Neural progenitor cell (in vitro differentiated cells): ENCODE data around the gene AP3S2. TPM values are rescaled to one million over a fixed set of nuclear protein-coding genes. Genes with fewer than 3 reads are reported as not detected.
"Not testable (repeated sequence)": the region's sequence is repeated elsewhere in the genome, so short reads cannot be mapped to it uniquely, and the experiment has no call there.

Experiments used
- DNase-seq: peaks from one replicate; pipeline ENCODE4 v3.0.0-alpha.2; 2016; ENCODE audit warnings: low spot score
- H2AFZ ChIP-seq: fragments of 200-600 bp; sonication (generic); replicated peaks from 2 replicates; pipeline ENCODE4 v1.6.1; 2016; ENCODE audit warnings: antibody characterized with exemption
- H3F3A ChIP-seq: fragments of 200-600 bp; sonication (generic); 2 replicates; pipeline ENCODE4 v1.6.1; 2016; ENCODE audit warnings: antibody characterized with exemption, low read depth
- H3K27ac ChIP-seq: fragments of 200-600 bp; sonication (generic); 2 replicates; pipeline ENCODE4 v1.5.1; 2016; ENCODE audit warnings: mild to moderate bottlenecking
- H3K27me3 ChIP-seq: fragments of 200-600 bp; sonication (generic); 2 replicates; pipeline ENCODE4 v1.6.1; 2016; ENCODE audit warnings: mild to moderate bottlenecking, moderate library complexity
- H3K36me3 ChIP-seq: fragments of 200-600 bp; sonication (generic); 2 replicates; pipeline ENCODE4 v1.5.1; 2016
- H3K4me1 ChIP-seq: fragments of 200-600 bp; sonication (generic); 2 replicates; pipeline ENCODE4 v1.6.1; 2016; ENCODE audit warnings: mixed run types
- H3K4me2 ChIP-seq: fragments of 200-600 bp; sonication (generic); 2 replicates; pipeline ENCODE4 v1.6.1; 2016
- H3K4me3 ChIP-seq: fragments of 200-600 bp; sonication (generic); 2 replicates; pipeline ENCODE4 v1.5.1; 2016
- H3K79me2 ChIP-seq: fragments of 200-600 bp; sonication (generic); 2 replicates; pipeline ENCODE4 v1.6.1; 2016; ENCODE audit warnings: low read depth
- H3K9ac ChIP-seq: fragments of 200-600 bp; sonication (generic); 2 replicates; pipeline ENCODE4 v1.6.1; 2016
- H3K9me3 ChIP-seq: fragments of 200-600 bp; sonication (generic); 2 replicates; pipeline ENCODE4 v1.5.1; 2016; ENCODE audit warnings: low read depth
- H4K20me1 ChIP-seq: fragments of 200-600 bp; sonication (generic); 2 replicates; pipeline ENCODE4 v1.6.1; 2016; ENCODE audit warnings: low read depth
- H3K27ac Mint-ChIP-seq: 3 replicates; pipeline ENCODE4 v1.8.0; 2021; ENCODE audit warnings: mixed read lengths
- H3K27me3 Mint-ChIP-seq: 2 replicates; pipeline ENCODE4 v1.8.0; 2022; ENCODE audit warnings: low read depth, mild to moderate bottlenecking, inconsistent platforms, moderate library complexity, mixed read lengths; ENCODE audit not compliant: insufficient read depth
- H3K36me3 Mint-ChIP-seq: 3 replicates; pipeline ENCODE4 v1.8.0; 2021; ENCODE audit warnings: mixed read lengths
- H3K4me1 Mint-ChIP-seq: 3 replicates; pipeline ENCODE4 v1.8.0; 2021; ENCODE audit warnings: mixed read lengths
- H3K4me3 Mint-ChIP-seq: 3 replicates; pipeline ENCODE4 v1.8.0; 2021; ENCODE audit warnings: mild to moderate bottlenecking, moderate library complexity, mixed read lengths
- H3K9me3 Mint-ChIP-seq: 3 replicates; pipeline ENCODE4 v1.8.0; 2020; ENCODE audit warnings: mixed read lengths
- CTCF ChIP-seq: fragments of 200-600 bp; sonication (generic); IDR thresholded peaks from 2 replicates; pipeline ENCODE4 v1.5.1; 2017; ENCODE audit warnings: antibody characterized with exemption, mild to moderate bottlenecking
- EZH2 ChIP-seq: fragments of 200-600 bp; sonication (generic); IDR thresholded peaks from 2 replicates; pipeline ENCODE4 v1.6.1; 2017; ENCODE audit warnings: antibody characterized with exemption, mild to moderate bottlenecking, moderate library complexity
- EZH2phosphoT487 ChIP-seq: fragments of 200-600 bp; sonication (generic); IDR thresholded peaks from 2 replicates; pipeline ENCODE4 v1.6.1; 2017; ENCODE audit warnings: antibody characterized with exemption
- total RNA-seq: library from RNA; depleted of rRNA; stranded (reverse); fragments of >200 nt; gene quantifications from 2 replicates; pipeline ENCODE4 v1.2.3, GENCODE V29; 2015; ENCODE audit warnings: low replicate concordance

Gene AP3S2
- total RNA-seq, 1 donor from 2014 or later = 75.3 TPM

- no peaks in the 10 kb centered on the region for H3K36me3 Mint-ChIP-seq
- H3K9me3 ChIP-seq = peaks cover 6% of the 10 kb centered on the region
- no peak for DNase-seq
- no peak overlapping the region for H3K9ac ChIP-seq
- no peak for TF ChIP-seq CTCF
- TF ChIP-seq EZH2phosphoT487 = no peak
- TF ChIP-seq EZH2 = no peak
- H3K27me3 ChIP-seq = no peaks in the 10 kb centered on the region
- no peaks in the 10 kb centered on the region for H3K36me3 ChIP-seq
- no peak overlapping the region for H3K27ac ChIP-seq
- H3K4me3 ChIP-seq = no peak overlapping the region
- H2AFZ ChIP-seq = no peak overlapping the region
- H3K27me3 Mint-ChIP-seq = peaks cover 1% of the 10 kb centered on the region
- H3K27ac Mint-ChIP-seq = no peak overlapping the region
- no peaks in the 10 kb centered on the region for H3K4me1 Mint-ChIP-seq
- no peaks in the 10 kb centered on the region for H4K20me1 ChIP-seq
- H3K9me3 Mint-ChIP-seq = peaks cover 12% of the 10 kb centered on the region
- no peak overlapping the region for H3K4me3 Mint-ChIP-seq
- no peak overlapping the region for H3K4me2 ChIP-seq
- H3K79me2 ChIP-seq = no peaks in the 10 kb centered on the region
- no peaks in the 10 kb centered on the region for H3F3A ChIP-seq
- H3K4me1 ChIP-seq = no peaks in the 10 kb centered on the region
These were observed 103.1 kb downstream of the AP3S2 start for GRCh38 chr15:89790661-89791060.

GRCh38 chr15:89790206-89790605, 103.6 kb downstream of the AP3S2 start:
- Mint-ChIP-seq H3K4me1 (no peaks in the 10 kb centered on the region), H3K4me3 (no peak overlapping the region), H3K27ac (no peak overlapping the region), H3K27me3 (no peaks in the 10 kb centered on the region), H3K9me3 (peaks cover 12% of the 10 kb centered on the region), H3K36me3 (no peaks in the 10 kb centered on the region)
- no peak overlapping the region for H3K9ac ChIP-seq
- no peak for DNase-seq
- H3K9me3 ChIP-seq = peaks cover 6% of the 10 kb centered on the region
- no peak for TF ChIP-seq CTCF
- TF ChIP-seq EZH2phosphoT487 = no peak
- no peak for TF ChIP-seq EZH2
- H3K27ac ChIP-seq = no peak overlapping the region
- H4K20me1 ChIP-seq = no peaks in the 10 kb centered on the region
- no peak overlapping the region for H2AFZ ChIP-seq
- H3K4me2 ChIP-seq = no peak overlapping the region
- no peaks in the 10 kb centered on the region for H3K79me2 ChIP-seq
- H3F3A ChIP-seq = no peaks in the 10 kb centered on the region
- H3K4me1 ChIP-seq = no peaks in the 10 kb centered on the region
- no peak overlapping the region for H3K4me3 ChIP-seq
- H3K27me3 ChIP-seq = no peaks in the 10 kb centered on the region
- H3K36me3 ChIP-seq = no peaks in the 10 kb centered on the region

- not testable (repeated sequence) for H3K9ac ChIP-seq, H3K4me2 ChIP-seq, DNase-seq, H3K4me3 Mint-ChIP-seq, H3K4me1 Mint-ChIP-seq, H4K20me1 ChIP-seq, H3K79me2 ChIP-seq, H3K36me3 Mint-ChIP-seq, H3K9me3 ChIP-seq, H3F3A ChIP-seq, H2AFZ ChIP-seq, H3K27ac Mint-ChIP-seq, H3K27me3 Mint-ChIP-seq, H3K27ac ChIP-seq, H3K4me1 ChIP-seq, H3K4me3 ChIP-seq, H3K27me3 ChIP-seq, H3K36me3 ChIP-seq
- peaks cover 12% of the 10 kb centered on the region for H3K9me3 Mint-ChIP-seq
These were observed 105.2 kb downstream of the AP3S2 start for GRCh38 chr15:89788585-89788984.

GRCh38 chr15:89787944-89788343, 105.8 kb downstream of the AP3S2 start:
- no peak overlapping the region for H3K4me3 ChIP-seq
- H3K9me3 Mint-ChIP-seq = peaks cover 16% of the 10 kb centered on the region
- peaks cover 6% of the 10 kb centered on the region for H3K9me3 ChIP-seq
- H3K36me3 ChIP-seq = no peaks in the 10 kb centered on the region
- H3K27ac ChIP-seq = no peak overlapping the region
- H3K27ac Mint-ChIP-seq = no peak overlapping the region
- no peak for TF ChIP-seq CTCF
- TF ChIP-seq EZH2 = no peak
- no peak for TF ChIP-seq EZH2phosphoT487
- H3K36me3 Mint-ChIP-seq = no peaks in the 10 kb centered on the region
- peaks cover 4% of the 10 kb centered on the region for H3K4me1 Mint-ChIP-seq
- H3K9ac ChIP-seq = no peak overlapping the region
- no peaks in the 10 kb centered on the region for H3K79me2 ChIP-seq
- no peaks in the 10 kb centered on the region for H3K27me3 ChIP-seq
- no peaks in the 10 kb centered on the region for H3F3A ChIP-seq
- H3K4me2 ChIP-seq = no peak overlapping the region
- no peak overlapping the region for H3K4me3 Mint-ChIP-seq
- H4K20me1 ChIP-seq = no peaks in the 10 kb centered on the region
- peaks cover 2% of the 10 kb centered on the region for H3K27me3 Mint-ChIP-seq
- H3K4me1 ChIP-seq = no peaks in the 10 kb centered on the region
- DNase-seq = no peak
- H2AFZ ChIP-seq = no peak overlapping the region
